ENCODE data around the gene TEX19. TPM values are rescaled to one million over a fixed set of nuclear protein-coding genes. Genes with fewer than 3 reads are reported as not detected.
"Not testable (repeated sequence)": the region's sequence is repeated elsewhere in the genome, so short reads cannot be mapped to it uniquely, and the experiment has no call there.

The TEX19 gene
- total RNA-seq, 2 donors from 2014 or later = not detected

DNA sequence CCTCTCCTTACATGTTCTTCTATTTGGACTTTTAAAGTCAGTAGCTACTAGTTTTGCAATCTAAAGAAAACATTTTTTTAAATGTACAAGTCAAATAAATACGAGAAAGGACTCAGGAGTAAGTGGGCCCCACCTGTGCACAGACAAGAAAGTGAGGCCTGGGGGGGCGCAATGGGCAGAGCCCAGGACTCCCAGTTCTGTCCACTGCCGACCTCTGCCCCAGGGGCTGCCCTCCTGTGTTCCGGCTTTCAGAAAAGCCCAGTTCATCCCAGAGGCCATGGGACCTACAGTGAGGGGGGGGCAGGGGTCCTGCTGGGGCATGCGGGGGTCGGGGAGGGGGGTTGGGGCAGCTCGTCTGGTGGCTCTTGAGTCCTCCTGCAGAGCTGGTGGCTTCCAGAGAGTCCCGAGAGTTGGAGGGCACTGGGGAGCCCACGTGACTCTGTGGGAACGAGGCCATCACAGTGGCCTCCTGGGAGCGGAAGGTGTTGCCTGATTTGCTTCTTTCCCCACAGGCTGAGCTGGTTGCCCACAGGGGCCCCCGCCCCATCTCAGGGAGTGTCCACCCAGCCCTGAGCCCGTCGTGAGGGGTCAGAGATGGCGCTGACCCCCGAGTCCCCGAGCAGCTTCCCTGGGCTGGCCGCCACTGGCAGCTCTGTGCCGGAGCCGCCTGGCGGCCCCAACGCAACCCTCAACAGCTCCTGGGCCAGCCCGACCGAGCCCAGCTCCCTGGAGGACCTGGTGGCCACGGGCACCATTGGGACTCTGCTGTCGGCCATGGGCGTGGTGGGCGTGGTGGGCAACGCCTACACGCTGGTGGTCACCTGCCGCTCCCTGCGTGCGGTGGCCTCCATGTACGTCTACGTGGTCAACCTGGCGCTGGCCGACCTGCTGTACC lies 14.9 kb downstream of the TEX19 start:
- no peak for ATAC-seq
- Histone ChIP-seq H3K36me3 (replicated peaks in 1 of 2; ENCODE audit: insufficient read depth in 1 of 2, low read depth in 2 of 2) (no peaks in the 10 kb centered on the region), H3K27me3 (peaks cover 12 to 21% of the 10 kb centered on the region in 2 donors), H3K4me1 (peaks cover 29% of the 10 kb centered on the region), H3K27ac (no peak overlapping the region), H3K9me3 (no peaks in the 10 kb centered on the region), H3K4me3 (no peak overlapping the region)
- TF ChIP-seq, protein P1, sequence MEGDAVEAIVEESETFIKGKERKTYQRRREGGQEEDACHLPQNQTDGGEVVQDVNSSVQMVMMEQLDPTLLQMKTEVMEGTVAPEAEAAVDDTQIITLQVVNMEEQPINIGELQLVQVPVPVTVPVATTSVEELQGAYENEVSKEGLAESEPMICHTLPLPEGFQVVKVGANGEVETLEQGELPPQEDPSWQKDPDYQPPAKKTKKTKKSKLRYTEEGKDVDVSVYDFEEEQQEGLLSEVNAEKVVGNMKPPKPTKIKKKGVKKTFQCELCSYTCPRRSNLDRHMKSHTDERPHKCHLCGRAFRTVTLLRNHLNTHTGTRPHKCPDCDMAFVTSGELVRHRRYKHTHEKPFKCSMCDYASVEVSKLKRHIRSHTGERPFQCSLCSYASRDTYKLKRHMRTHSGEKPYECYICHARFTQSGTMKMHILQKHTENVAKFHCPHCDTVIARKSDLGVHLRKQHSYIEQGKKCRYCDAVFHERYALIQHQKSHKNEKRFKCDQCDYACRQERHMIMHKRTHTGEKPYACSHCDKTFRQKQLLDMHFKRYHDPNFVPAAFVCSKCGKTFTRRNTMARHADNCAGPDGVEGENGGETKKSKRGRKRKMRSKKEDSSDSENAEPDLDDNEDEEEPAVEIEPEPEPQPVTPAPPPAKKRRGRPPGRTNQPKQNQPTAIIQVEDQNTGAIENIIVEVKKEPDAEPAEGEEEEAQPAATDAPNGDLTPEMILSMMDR (IDR thresholded peaks at IDR 0.05) = no peak
- no peak for TF ChIP-seq POLR2A (IDR thresholded peaks at IDR 0.05)
- WGBS, 2 donors = 88 to 90% methylated on average over 13 to 34 of the region's 37 CpGs
- DNase-seq = no peak
- intact Hi-C loops (cut with DNase I) = no loop called here

DNA sequence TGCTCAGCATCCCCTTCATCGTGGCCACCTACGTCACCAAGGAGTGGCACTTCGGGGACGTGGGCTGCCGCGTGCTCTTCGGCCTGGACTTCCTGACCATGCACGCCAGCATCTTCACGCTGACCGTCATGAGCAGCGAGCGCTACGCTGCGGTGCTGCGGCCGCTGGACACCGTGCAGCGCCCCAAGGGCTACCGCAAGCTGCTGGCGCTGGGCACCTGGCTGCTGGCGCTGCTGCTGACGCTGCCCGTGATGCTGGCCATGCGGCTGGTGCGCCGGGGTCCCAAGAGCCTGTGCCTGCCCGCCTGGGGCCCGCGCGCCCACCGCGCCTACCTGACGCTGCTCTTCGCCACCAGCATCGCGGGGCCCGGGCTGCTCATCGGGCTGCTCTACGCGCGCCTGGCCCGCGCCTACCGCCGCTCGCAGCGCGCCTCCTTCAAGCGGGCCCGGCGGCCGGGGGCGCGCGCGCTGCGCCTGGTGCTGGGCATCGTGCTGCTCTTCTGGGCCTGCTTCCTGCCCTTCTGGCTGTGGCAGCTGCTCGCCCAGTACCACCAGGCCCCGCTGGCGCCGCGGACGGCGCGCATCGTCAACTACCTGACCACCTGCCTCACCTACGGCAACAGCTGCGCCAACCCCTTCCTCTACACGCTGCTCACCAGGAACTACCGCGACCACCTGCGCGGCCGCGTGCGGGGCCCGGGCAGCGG lies 15.7 kb downstream of the TEX19 start:
- Histone ChIP-seq H3K36me3 (replicated peaks in 1 of 2; ENCODE audit: insufficient read depth in 1 of 2, low read depth in 2 of 2) (no peaks in the 10 kb centered on the region), H3K4me3 (no peak overlapping the region), H3K27me3 (peaks cover 12 to 21% of the 10 kb centered on the region in 2 donors), H3K9me3 (no peaks in the 10 kb centered on the region), H3K27ac (no peak overlapping the region), H3K4me1 (peaks cover 29% of the 10 kb centered on the region)
- DNase-seq = no peak
- TF ChIP-seq, protein P1 (IDR thresholded peaks at IDR 0.05) = no peak
- TF ChIP-seq POLR2A (IDR thresholded peaks at IDR 0.05) = no peak
- no peak for ATAC-seq
- 49 to 72% methylated on average over 33 to 70 of the region's 79 CpGs for WGBS, 2 donors
- intact Hi-C loops (cut with DNase I) = no loop called here

DNA sequence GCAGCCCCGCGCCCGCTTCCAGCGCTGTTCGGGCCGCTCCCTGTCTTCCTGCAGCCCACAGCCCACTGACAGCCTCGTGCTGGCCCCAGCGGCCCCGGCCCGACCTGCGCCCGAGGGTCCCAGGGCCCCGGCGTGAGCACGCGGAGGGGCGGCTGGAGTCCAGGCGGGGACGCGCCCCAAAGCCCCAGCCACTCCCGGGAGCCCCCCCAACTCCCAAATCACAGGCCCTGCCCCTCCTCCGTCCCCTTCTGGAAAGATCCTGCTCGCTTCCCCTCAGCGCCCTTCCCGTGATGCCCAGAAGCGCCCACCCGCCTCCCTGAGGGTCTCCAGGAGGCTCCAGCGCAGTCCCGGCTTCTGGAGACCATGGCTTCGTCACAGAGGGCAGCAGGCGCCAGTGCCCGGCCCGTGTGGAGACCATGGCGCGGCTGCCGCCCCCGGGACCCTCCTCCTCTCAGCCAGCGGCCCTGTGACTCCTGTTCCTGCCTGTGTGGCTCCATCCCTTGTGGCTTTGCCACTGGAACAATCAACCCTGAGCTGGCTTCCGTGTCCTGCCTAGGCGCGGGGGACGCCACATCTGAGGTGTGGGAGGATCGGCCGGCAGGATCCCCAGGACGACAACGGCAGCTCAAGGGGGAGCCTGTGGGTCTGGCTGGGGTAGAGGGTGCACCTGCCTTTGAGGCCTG lies 16.5 kb downstream of the TEX19 start:
- intact Hi-C loops (cut with DNase I) = no loop called here

DNA sequence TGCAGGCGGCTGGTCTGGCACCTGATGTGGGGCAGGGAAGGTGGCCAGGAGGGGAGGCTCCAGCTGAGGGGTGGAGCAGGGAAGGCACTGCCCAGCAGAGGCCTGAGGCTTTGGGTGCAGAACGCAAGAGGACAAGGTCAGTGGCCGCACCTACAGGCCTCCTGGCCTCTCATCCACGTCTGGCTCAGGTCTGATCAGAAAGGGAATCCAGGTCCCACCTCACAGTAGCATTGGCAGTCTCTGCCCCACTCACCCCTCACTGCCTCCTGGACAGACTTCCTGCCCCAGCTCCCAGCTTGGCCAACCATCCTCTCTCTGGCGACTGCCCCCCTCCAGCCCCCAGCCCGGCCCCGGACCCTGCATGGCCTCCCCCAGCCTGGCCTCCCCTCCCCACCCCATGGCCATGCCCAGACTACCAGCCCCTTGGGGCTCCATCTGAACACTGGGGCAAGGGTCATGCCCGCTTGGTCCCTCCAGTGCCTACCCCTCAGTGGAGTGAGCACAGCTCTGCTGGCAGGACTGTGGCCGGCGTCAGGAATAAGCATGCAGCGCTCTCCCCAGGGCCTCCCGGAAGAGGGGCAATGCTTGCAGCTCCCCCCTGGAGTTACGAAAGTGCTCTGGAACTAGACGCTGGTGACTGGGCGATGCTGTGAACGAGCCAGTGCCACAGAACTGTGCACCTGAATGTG lies 17.1 kb downstream of the TEX19 start:
- Histone ChIP-seq H3K9me3 (no peaks in the 10 kb centered on the region), H3K36me3 (replicated peaks in 1 of 2; ENCODE audit: insufficient read depth in 1 of 2, low read depth in 2 of 2) (no peaks in the 10 kb centered on the region), H3K27me3 (peaks cover 6 to 13% of the 10 kb centered on the region in 2 donors), H3K4me3 (no peak overlapping the region), H3K27ac (no peak overlapping the region), H3K4me1 (peaks cover 19% of the 10 kb centered on the region)
- 74 to 75% methylated on average over 2 to 16 of the region's 16 CpGs for WGBS, 2 donors
- TF ChIP-seq, protein P1 (IDR thresholded peaks at IDR 0.05) = no peak
- no peak for TF ChIP-seq POLR2A (IDR thresholded peaks at IDR 0.05)
- DNase-seq (no peak), ATAC-seq (no peak)
- intact Hi-C loops (cut with DNase I) = no loop called here

More for the DNA sequence above, 16.5 kb downstream of the TEX19 start:
- ATAC-seq = no peak
- Histone ChIP-seq H3K4me1 (peaks cover 26% of the 10 kb centered on the region), H3K27ac (no peak overlapping the region), H3K36me3 (replicated peaks in 1 of 2; ENCODE audit: insufficient read depth in 1 of 2, low read depth in 2 of 2) (no peaks in the 10 kb centered on the region), H3K9me3 (no peaks in the 10 kb centered on the region), H3K4me3 (no peak overlapping the region), H3K27me3 (peaks cover 12 to 20% of the 10 kb centered on the region in 2 donors)
- WGBS, 2 donors = 68 to 70% methylated on average over 31 to 38 of the region's 46 CpGs
- TF ChIP-seq, protein P1 (IDR thresholded peaks at IDR 0.05) = no peak
- TF ChIP-seq POLR2A (IDR thresholded peaks at IDR 0.05) = no peak
- no peak for DNase-seq

DNA sequence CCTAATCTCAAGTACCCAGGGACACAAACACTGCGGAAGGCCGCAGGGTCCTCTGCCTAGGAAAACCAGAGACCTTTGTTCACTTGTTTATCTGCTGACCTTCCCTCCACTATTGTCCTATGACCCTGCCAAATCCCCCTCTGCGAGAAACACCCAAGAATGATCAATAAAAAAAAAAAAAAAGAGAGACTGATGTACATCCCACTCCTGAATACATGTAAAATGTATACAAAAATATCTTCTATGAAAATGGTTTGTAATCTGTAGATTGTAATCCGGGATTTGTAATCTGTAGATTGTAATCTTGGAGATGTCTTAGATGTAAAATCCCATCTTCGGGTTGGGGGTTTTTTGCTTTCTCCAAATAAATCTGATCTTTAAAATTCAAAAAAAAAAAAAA lies 18.2 kb downstream of the TEX19 start:
- ATAC-seq; H3K4me1 ChIP-seq; H3K27me3 ChIP-seq; intact Hi-C loops (cut with DNase I); H3K4me3 ChIP-seq; H3K9me3 ChIP-seq; H3K27ac ChIP-seq; H3K36me3 ChIP-seq (replicated peaks in 1 of 2; ENCODE audit: insufficient read depth in 1 of 2, low read depth in 2 of 2); DNase-seq: not testable (repeated sequence)
- WGBS, 2 donors = 37 to 61% methylated on average over 4 to 5 of the region's 5 CpGs
